Endothelial cell of umbilical vein (primary cell): ENCODE measurements around the gene EP400.

ENCODE experiments used
- CTCF ChIP-seq, 2 donors: IDR thresholded peaks; 1 replicate in 1 of 2; 2 replicates in 1 of 2; pipeline ENCODE4 v1.5.1; 2011; ENCODE audit warnings: low read length in 2 of 2, mild to moderate bottlenecking in 2 of 2, moderate library complexity in 2 of 2, control low read depth in 1 of 2, inconsistent platforms in 1 of 2, low read depth in 1 of 2; ENCODE audit not compliant: insufficient read depth in 1 of 2; ENCODE audit errors: extremely low read depth in 1 of 2
- EZH2 ChIP-seq: IDR thresholded peaks from 2 replicates; pipeline ENCODE4 v1.6.1; 2012; ENCODE audit warnings: borderline replicate concordance, low read depth, mild to moderate bottlenecking, moderate library complexity, low read length, inconsistent platforms; ENCODE audit not compliant: severe bottlenecking
- MAX ChIP-seq: IDR thresholded peaks from 2 replicates; pipeline ENCODE4 v1.6.1; 2011; ENCODE audit not compliant: insufficient read depth, insufficient read length
- MYC ChIP-seq: IDR thresholded peaks from one replicate; pipeline ENCODE4 v1.6.1; 2011; ENCODE audit warnings: mild to moderate bottlenecking, low read depth, low read length
- POLR2A ChIP-seq: IDR thresholded peaks from 2 replicates; pipeline ENCODE4 v1.6.1; 2012; ENCODE audit warnings: low read depth, mild to moderate bottlenecking, control low read depth, low read length

GRCh38 chr12:131913666-131914065 lies 36.1 kb upstream of the EP400 start:
- no peak for TF ChIP-seq MYC
- TF ChIP-seq CTCF (IDR thresholded peaks at IDR 0.05; ENCODE audit: extremely low read depth in 1 of 2, insufficient read depth in 1 of 2, low read depth in 1 of 2, low read length in 2 of 2) = no peak
- no peak for TF ChIP-seq MAX
- no peak for TF ChIP-seq EZH2
- TF ChIP-seq POLR2A = no peak
